HAP-1 (cell line): ENCODE results near the gene ZC2HC1B.
"Not testable (repeated sequence)": the region's sequence is repeated elsewhere in the genome, so short reads cannot be mapped to it uniquely, and the experiment has no call there.

Source experiments
- DNase-seq, 2 experiments: peaks; one replicate each; pipeline ENCODE4 v3.0.0-alpha.2; 2016 to 2020; ENCODE audit warnings: low spot score in 2 of 2
- H3K27me3 ChIP-seq: fragments of 250-450 bp; sonication (Bioruptor Pico); 2 replicates; pipeline ENCODE4 v1.5.1; 2020; ENCODE audit warnings: low read depth, mild to moderate bottlenecking, moderate library complexity
- H3K36me3 ChIP-seq: fragments of 250-450 bp; sonication (Bioruptor Pico); replicated peaks from 2 replicates; pipeline ENCODE4 v1.5.1; 2020; ENCODE audit warnings: mild to moderate bottlenecking
- H3K4me1 ChIP-seq: fragments of 250-450 bp; sonication (Bioruptor Pico); 2 replicates; pipeline ENCODE4 v1.5.1; 2020; ENCODE audit warnings: mild to moderate bottlenecking
- H3K4me3 ChIP-seq: fragments of 250-450 bp; sonication (Bioruptor Pico); 2 replicates; pipeline ENCODE4 v1.5.1; 2020; ENCODE audit warnings: mild to moderate bottlenecking, moderate library complexity
- H3K9me3 ChIP-seq: fragments of 250-450 bp; sonication (Bioruptor Pico); 2 replicates; pipeline ENCODE4 v1.5.1; 2020; ENCODE audit warnings: mild to moderate bottlenecking, moderate library complexity
- in situ Hi-C: fragments of 300-500 bp; cut with MboI; formaldehyde crosslinking; loops from 3 replicates; pipeline ENCODE4 v1.14.3; 2020; ENCODE audit warnings: low sequenced_read_pairs, inconsistent platforms, mixed read lengths

Gene ZC2HC1B

DNA sequence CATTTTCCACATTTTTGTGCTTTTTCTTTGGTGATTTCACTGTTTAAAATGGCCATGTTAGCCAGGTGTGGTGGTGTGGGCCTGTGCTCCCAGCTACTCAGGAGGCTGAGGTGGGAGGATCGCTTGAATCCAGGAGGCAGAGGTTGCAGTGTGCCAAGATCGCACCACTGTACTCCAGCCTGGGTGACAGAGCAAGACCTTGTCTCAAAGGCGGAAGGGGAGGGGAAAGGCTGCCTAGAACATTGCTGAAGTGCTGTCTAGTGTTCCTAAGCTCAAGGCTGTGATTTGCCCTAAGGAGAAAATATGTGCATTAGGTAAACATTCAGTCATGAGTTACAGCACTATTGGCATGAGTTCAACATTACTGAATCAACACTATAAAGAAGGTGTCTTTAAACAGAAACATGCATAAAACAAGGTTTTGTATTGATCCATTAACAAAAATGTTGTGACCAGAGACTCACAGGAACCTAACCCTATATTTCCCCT lies 14.0 kb downstream of the ZC2HC1B start:
- Histone ChIP-seq H3K9me3 (no peaks in the 10 kb centered on the region), H3K4me1 (no peaks in the 10 kb centered on the region), H3K27me3 (no peaks in the 10 kb centered on the region), H3K36me3 (no peaks in the 10 kb centered on the region), H3K4me3 (no peak overlapping the region)
- DNase-seq: no peak
- in situ Hi-C loops: no loop called here

DNA sequence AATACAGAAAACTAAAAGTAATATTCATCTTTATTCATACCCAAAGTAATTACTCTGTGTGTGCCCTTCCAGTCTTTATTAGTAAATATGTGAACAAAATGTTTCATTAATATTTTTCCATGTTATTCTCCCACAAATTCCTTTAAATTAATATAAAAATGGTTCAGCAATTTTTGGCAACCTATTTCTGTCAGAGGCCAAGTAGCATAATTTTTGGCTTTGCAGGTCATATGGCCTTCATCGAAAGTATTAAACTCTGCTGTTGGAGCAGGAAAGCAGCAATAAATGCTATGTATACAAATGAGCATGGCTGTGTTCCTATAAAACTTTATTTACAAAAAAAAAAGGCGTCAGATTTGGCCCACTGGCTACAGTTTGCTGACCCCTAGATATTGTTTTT lies 16.1 kb downstream of the ZC2HC1B start:
- no peak for DNase-seq
- H3K4me1 ChIP-seq: no peaks in the 10 kb centered on the region
- no peaks in the 10 kb centered on the region for H3K36me3 ChIP-seq
- H3K27me3 ChIP-seq: no peaks in the 10 kb centered on the region
- in situ Hi-C loops: no loop called here
- H3K9me3 ChIP-seq: no peaks in the 10 kb centered on the region
- no peak overlapping the region for H3K4me3 ChIP-seq

DNA sequence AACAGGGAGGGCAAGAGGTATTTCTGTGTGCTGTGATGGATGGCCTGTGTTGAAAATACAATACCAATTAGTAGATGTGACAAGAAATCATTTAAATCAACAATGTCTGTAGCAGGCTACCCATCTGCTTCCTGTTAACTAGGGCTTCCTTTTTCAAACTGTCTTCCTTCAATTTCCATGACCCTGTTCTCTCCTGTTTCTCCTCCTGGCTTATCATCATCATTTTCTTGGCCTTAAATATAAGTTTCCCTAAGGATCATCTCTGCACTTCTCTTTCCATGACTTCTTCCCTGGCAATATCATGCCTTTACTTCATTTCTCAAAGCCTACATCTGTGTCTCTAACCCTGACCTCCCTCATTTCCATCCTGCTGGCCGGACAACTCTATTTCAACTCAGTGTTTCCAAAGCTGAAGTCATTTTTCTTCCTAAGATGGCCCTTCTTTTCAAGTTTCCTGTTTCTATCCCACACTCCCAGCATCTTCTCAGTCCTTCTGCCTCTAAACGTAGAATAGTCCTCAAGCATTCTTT lies 18.2 kb downstream of the ZC2HC1B start:
- Histone ChIP-seq H3K4me1 (no peaks in the 10 kb centered on the region), H3K36me3 (no peaks in the 10 kb centered on the region), H3K4me3 (no peak overlapping the region), H3K9me3 (no peaks in the 10 kb centered on the region), H3K27me3 (no peaks in the 10 kb centered on the region)
- in situ Hi-C loops: no loop called here
- no peak for DNase-seq

DNA sequence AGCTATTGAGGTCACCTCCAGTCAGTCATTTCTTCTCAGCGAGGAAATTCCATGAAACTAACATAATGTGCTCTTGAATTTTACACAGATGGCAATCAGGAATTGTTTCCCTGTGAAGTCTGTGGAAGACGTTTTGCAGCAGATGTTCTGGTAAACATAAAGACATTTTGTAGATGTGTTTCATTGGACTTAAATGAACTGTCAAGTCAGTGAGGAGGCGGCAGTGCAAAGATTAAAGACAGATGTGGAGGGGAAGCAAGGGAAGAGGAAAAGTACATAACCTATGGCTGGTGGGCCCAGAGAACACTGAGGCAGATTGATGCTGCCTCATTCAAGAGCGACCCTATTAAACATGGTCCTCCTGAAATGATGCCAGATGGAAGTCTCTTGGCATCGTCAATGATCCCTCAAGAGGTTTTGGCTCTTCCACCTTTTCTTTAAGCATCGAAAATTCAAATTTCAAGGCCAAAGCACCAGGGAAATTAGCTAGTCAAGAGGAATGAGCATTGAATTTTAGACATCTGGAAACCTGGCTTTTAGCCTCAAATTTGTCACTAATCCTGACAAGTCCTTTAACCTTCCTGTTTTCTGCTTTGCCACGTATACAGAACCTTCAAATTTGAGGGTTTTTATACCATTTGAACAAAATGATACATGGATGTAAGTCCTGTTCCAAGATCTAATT lies 20.1 kb downstream of the ZC2HC1B start:
- no peaks in the 10 kb centered on the region for H3K4me1 ChIP-seq
- H3K27me3 ChIP-seq: no peaks in the 10 kb centered on the region
- no peak overlapping the region for H3K4me3 ChIP-seq
- no peaks in the 10 kb centered on the region for H3K36me3 ChIP-seq
- H3K9me3 ChIP-seq: no peaks in the 10 kb centered on the region
- in situ Hi-C loops: no loop called here
- DNase-seq: no peak

DNA sequence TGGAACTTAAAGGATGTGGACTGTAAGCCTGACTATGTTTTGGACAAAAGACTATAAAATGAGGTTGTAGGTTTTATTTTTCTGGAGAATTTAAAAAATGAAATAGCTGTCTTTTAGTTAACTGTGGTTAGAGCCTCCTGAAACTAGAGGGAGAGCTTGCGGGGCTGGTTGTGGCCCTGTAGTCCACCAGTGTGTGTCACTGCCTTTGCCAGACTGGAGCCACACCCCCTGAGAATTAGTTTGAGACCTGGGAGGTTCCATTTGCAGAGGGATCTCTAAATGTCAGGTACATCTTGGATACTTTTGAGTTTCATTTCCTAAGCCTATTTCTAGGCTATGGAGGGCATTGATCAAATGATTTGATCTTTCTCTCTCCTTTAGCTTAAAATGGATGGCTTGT lies 20.8 kb downstream of the ZC2HC1B start:
- in situ Hi-C loops: no loop called here
- Histone ChIP-seq H3K27me3 (no peaks in the 10 kb centered on the region), H3K4me3 (no peak overlapping the region), H3K36me3 (no peaks in the 10 kb centered on the region), H3K4me1 (no peaks in the 10 kb centered on the region), H3K9me3 (no peaks in the 10 kb centered on the region)
- no peak for DNase-seq

DNA sequence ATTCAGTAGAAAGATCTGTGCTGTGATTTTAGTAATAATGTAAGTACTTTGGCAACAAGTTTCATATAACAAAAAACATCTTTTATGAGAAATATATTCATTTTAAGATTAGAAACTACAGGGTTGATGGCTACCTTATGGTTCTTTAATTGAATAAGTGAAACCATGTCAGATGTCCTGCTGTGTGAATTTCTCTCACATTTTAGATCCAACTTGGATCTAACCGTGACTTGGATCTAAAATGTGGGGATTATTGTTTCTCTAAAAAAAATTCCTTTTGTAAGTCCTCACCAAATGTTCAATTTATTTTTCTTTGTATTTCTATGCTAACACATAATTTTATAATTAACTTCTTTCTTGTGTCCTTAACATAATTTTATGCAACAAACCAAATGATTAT lies 30.4 kb downstream of the ZC2HC1B start:
- Histone ChIP-seq H3K4me3 (no peak overlapping the region), H3K27me3 (no peaks in the 10 kb centered on the region), H3K9me3 (no peaks in the 10 kb centered on the region), H3K36me3 (no peaks in the 10 kb centered on the region), H3K4me1 (no peaks in the 10 kb centered on the region)
- in situ Hi-C loops: no loop called here
- DNase-seq: no peak

DNA sequence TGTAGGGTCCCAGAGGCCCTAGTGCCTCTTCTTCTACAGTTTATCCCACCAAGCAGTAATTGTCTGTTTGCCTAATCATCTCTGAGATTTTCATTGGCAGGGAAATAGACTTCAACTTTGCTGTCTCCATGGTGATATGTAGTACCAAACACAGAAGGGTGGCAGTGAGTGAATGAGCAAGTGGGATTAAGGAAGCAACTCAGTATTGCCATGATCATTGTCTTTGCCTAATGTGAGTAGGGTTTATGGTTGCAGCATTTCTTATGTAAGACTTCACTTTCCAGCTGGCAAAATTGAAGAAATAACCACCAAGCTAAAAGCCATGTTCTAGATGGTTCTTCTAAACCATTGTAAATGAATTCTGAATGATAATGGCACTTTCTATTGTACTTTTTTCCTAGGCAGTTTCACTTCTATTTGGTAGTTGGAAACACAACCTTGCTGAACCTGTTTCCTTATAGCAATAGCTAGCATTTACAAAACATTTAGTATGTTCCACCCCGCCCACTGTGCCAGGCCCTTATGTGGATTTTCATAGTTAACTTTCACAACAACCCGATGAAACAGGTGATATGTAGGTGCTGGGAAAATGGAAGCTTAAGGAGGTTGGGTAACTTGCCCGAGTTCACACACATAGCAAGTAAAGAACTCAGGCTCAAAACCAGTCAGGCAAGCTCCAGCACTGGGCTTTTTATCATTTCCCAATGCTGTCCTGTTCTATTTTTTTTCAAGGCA lies 32.0 kb downstream of the ZC2HC1B start:
- no peak overlapping the region for H3K4me3 ChIP-seq

DNA sequence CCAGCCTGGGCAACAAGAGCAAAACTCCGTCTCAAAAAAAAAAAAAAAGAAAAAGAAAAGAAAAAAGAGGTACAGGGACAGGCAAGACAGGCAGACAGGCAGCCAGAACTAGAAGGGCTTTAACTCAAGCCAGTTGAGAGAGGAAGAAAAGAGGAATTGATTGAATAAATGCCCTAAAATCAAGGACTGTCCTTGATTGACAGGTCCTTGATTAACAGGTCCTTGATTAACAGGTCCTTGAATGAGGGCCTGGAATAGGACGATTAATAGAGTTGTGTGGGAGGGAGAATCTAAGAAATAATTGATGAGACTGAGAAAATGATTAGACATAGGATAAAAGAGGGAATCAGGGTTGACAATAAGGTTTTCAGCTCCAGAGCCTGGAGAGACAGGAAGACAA lies 36.1 kb downstream of the ZC2HC1B start:
- in situ Hi-C loops: no loop called here
- Histone ChIP-seq H3K36me3 (no peaks in the 10 kb centered on the region), H3K4me1 (no peaks in the 10 kb centered on the region), H3K4me3 (no peak overlapping the region), H3K27me3 (no peaks in the 10 kb centered on the region), H3K9me3 (no peaks in the 10 kb centered on the region)
- no peak for DNase-seq

More for the DNA sequence above, 32.0 kb downstream of the ZC2HC1B start:
- DNase-seq: no peak
- H3K4me1 ChIP-seq: no peaks in the 10 kb centered on the region
- H3K27me3 ChIP-seq: no peaks in the 10 kb centered on the region
- in situ Hi-C loops: no loop called here
- H3K9me3 ChIP-seq: no peaks in the 10 kb centered on the region
- no peaks in the 10 kb centered on the region for H3K36me3 ChIP-seq

DNA sequence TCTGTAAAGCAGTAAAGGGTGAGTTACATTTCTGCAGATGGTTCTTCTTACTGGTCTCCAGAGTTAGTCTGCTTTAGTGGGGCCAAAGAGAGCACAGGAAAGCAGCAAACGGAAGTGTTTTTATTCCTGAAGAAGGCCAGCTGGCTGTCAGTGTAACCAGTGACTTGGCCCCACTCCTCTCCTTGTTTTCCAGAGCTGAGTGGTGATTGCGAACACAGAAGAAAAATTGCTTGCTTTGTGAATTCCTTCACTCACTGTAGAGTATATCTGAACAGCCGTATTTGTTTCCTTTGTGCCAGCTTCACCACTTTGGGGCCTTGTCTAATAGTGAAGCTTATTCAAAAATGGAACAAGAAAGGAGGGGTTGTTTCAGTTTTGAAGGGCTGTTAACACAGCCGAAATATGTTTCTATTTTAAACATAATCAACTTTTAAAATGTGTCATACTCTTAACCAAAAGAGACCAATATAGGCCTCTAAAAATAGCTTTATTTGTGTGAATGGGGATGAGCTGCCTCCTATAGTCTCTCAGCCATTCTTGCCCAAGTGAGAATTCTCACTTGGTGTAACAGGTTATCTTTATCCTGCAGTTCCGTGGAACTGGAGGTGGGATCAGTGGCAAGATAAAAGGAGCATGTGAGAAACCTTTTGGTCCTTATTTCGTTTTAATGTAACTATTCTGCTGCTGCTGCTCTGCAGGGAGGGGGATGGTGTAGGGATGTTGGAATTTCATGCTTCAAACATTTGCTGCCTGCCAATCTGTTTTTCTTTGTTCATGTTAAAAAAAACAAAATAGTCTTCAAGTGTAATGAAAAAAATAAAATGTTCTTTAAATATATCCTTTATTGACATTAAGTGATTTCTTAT lies 37.8 kb downstream of the ZC2HC1B start:
- Histone ChIP-seq H3K27me3 (no peaks in the 10 kb centered on the region), H3K4me1 (no peaks in the 10 kb centered on the region), H3K9me3 (no peaks in the 10 kb centered on the region), H3K4me3 (no peak overlapping the region), H3K36me3 (no peaks in the 10 kb centered on the region)
- in situ Hi-C loops: no loop called here
- no peak for DNase-seq

DNA sequence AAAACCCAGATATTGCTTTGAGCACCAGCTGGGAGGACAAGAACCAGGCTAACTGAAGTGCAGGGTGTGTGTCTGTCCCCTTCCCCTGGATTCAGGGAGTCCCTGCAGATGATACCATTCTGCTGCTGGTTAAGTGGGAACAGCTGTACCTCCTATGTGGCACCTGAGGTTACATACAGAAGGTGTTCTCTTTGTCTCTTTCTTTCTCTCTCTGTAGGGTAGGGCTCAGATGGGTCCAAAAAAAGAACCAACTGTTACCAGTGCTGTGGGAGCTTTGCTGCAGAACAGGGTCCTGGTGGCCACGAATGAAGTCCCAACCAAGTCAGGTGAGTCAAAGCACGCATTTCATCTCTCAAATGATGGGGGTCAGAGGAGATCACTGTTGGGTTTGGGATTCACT lies 38.6 kb downstream of the ZC2HC1B start:
- DNase-seq: no peak
- Histone ChIP-seq H3K9me3 (no peaks in the 10 kb centered on the region), H3K27me3 (no peaks in the 10 kb centered on the region), H3K4me3 (no peak overlapping the region), H3K36me3 (no peaks in the 10 kb centered on the region), H3K4me1 (no peaks in the 10 kb centered on the region)
- in situ Hi-C loops: no loop called here

DNA sequence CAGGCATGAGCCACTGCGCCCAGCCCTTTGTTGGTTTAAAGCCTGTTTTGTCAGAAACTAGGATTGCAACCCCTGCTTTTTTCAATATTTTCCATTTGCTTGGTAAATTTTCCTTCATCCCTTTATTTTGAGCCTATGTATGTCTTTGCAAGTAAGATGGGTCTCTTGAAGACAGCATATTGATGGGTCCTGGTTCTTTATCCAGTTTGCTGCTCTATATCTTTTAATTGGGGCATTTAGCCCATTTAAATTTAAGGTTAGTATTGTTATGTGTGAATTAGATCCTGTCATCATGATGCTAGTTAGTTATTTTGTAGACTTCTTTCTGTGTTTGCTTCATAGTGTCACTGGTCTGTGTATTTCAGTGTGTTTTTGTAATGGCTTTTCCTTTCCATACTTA lies 46.8 kb downstream of the ZC2HC1B start:
- no peak for DNase-seq
- in situ Hi-C loops: no loop called here
- H3K36me3 ChIP-seq: no peaks in the 10 kb centered on the region
- H3K4me1 ChIP-seq: no peaks in the 10 kb centered on the region
- no peak overlapping the region for H3K4me3 ChIP-seq
- H3K27me3 ChIP-seq: no peaks in the 10 kb centered on the region
- no peaks in the 10 kb centered on the region for H3K9me3 ChIP-seq

DNA sequence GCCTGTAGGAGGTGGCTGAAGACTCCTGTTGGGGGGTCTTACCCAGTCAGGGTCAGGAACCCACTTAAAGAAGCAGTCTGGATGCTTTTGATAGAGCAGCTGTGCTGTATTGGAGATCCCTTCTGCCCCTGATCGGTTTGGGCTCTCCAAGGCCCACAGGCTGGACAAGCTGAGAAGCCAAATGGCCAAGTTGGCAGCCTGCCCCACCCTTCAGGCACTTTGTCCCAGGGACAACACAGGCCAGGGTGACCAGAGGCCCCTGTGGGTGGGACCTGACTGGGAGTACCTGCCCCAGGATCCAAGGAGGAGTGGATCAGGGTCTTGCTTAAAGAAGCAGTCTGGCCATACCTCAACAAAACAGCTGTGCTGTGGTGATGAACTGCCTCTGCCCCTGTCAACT lies 48.4 kb downstream of the ZC2HC1B start:
- Histone ChIP-seq H3K36me3 (no peaks in the 10 kb centered on the region), H3K9me3 (no peaks in the 10 kb centered on the region)

DNA sequence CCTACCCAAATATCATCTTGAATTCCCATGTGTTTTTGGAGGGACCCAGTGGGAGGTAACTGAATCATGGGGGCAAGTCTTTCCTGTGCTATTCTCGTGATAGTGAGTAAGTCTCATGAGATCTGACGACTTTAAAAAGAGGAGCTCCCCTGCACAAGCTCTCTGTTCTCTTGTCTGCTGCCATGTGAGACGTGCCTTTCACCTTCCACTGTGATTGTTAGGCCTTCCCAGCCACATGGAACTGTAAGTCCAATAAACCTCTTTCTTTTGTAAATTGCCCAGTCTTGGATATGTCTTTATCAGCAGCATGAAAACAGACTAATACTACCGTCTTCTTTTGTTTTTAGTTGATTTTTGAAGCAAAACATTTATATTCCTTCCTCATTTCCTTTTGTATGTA lies 52.8 kb downstream of the ZC2HC1B start:
- H3K4me3 ChIP-seq, DNase-seq, in situ Hi-C loops, H3K27me3 ChIP-seq, H3K4me1 ChIP-seq, H3K36me3 ChIP-seq, H3K9me3 ChIP-seq: not testable (repeated sequence)

More for the DNA sequence above, 48.4 kb downstream of the ZC2HC1B start:
- no peak for DNase-seq
- Histone ChIP-seq H3K4me3 (no peak overlapping the region), H3K27me3 (no peaks in the 10 kb centered on the region), H3K4me1 (no peaks in the 10 kb centered on the region)
- in situ Hi-C loops: no loop called here

DNA sequence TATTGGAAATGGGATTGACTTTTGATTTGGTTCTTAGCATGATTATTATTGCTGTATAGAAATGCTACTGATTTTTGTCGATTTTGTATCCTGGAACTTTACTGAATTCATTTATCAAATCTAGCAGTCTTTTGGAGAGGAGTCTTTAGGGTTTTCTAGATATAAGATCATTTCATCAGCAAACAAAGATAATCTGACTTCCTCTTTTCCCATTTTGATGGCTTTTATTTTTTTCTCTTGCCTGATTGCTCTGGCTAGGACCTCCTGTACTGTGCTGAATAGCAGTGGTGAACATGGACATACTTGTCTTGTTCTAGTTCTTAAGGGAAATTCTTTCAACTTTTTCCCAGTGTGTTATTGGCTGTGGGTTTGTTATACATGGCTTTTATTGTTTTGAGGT lies 64.6 kb downstream of the ZC2HC1B start:
- H3K9me3 ChIP-seq: no peaks in the 10 kb centered on the region
- no peaks in the 10 kb centered on the region for H3K36me3 ChIP-seq
- H3K27me3 ChIP-seq: no peaks in the 10 kb centered on the region
- no peak overlapping the region for H3K4me3 ChIP-seq
- DNase-seq: no peak
- H3K4me1 ChIP-seq: no peaks in the 10 kb centered on the region
- in situ Hi-C loops: no loop called here
